OCI-LY3 (cell line): Measurements from ENCODE around the gene CIB4.

Experiments used
- EZH2phosphoT487 ChIP-seq: fragments of 200-600 bp; shearing (Covaris generic); IDR thresholded peaks from 2 replicates; pipeline ENCODE4 v1.6.1; 2018; ENCODE audit warnings: antibody characterized with exemption, mixed run types, low read depth
- TF ChIP-seq, protein P1 (sequence below): fragments of 200-600, 300-600 bp; sonication (generic); IDR thresholded peaks from 2 replicates; pipeline ENCODE4 v1.5.1; 2014; ENCODE audit warnings: antibody characterized with exemption, low read length, low read depth

DNA sequence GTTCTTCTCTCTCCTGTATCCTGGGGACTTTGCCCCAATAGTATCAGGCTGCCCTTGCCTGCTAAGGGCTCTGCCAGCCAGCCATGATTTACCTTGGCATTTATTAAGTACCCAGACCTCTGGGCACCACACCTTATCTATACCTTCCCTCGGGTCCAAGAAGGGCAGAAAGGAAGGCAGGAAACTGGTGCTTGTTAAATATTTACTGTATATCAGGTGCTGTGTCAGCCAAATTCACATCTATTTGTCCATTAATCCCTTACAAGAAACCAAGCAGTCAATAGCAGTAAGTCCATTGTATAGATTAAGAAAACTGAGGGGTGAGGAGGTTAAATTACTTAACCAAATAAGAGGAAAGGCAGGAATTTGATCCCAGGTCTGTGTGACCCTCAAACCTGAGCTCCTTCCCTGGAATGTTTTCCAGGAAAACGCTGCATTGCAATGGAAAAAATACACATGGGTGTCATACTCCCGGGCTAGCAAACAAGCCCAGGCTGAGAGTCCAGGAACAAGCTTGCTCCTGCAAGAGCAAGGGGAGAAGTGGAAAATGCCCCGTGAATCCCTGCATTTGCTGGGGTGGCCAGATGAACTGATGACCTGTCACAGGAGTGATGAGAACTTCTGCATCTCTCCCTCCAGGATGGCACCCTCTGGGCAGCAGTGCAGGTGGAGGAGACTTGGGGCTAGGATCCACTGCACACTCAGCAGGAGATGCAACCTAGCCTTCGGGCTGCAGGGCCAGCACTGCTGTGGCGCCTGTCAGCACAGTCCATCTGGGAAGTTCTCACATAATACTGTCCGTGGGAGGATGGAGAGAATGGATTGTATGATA lies 30.4 kb downstream of the CIB4 start:
- TF ChIP-seq, protein P1, sequence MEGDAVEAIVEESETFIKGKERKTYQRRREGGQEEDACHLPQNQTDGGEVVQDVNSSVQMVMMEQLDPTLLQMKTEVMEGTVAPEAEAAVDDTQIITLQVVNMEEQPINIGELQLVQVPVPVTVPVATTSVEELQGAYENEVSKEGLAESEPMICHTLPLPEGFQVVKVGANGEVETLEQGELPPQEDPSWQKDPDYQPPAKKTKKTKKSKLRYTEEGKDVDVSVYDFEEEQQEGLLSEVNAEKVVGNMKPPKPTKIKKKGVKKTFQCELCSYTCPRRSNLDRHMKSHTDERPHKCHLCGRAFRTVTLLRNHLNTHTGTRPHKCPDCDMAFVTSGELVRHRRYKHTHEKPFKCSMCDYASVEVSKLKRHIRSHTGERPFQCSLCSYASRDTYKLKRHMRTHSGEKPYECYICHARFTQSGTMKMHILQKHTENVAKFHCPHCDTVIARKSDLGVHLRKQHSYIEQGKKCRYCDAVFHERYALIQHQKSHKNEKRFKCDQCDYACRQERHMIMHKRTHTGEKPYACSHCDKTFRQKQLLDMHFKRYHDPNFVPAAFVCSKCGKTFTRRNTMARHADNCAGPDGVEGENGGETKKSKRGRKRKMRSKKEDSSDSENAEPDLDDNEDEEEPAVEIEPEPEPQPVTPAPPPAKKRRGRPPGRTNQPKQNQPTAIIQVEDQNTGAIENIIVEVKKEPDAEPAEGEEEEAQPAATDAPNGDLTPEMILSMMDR, result no peak
- no peak for TF ChIP-seq EZH2phosphoT487
